Keratinocyte (primary cell): ENCODE data around the gene ANKRD39. TPM values are rescaled to one million over a fixed set of nuclear protein-coding genes. Genes with fewer than 3 reads are reported as not detected.

ENCODE experiments used
- DNase-seq: peaks from one replicate; pipeline ENCODE4 v3.0.0-alpha.2; 2011; ENCODE audit warnings: low read depth, missing footprints, low spot score
- FAIRE-seq: peaks from 2 replicates; lab custom pipeline; 2011; peaks lifted over from hg19 to GRCh38; lab: Jason Lieb, UNC
- H2AFZ ChIP-seq: 2 replicates; pipeline ENCODE4 v1.6.0; 2012; ENCODE audit warnings: low read length, control low read depth, inconsistent platforms; ENCODE audit not compliant: control insufficient read depth
- H3K27ac ChIP-seq: 2 replicates; pipeline ENCODE4 v1.5.1; 2011; ENCODE audit warnings: low read length; ENCODE audit not compliant: control insufficient read depth, insufficient read depth
- H3K27me3 ChIP-seq: 3 replicates; pipeline ENCODE4 v1.6.0; 2011; ENCODE audit warnings: low read length; ENCODE audit not compliant: control insufficient read depth, insufficient read depth; ENCODE audit errors: extremely low read depth
- H3K36me3 ChIP-seq, 2 experiments: 2 replicates in 1 of 2; 3 replicates in 1 of 2; pipeline ENCODE4 v1.5.1; 2011; ENCODE audit warnings: low read length in 2 of 2, mild to moderate bottlenecking in 1 of 2; ENCODE audit not compliant: control insufficient read depth in 2 of 2, insufficient read depth in 2 of 2; ENCODE audit errors: extremely low read depth in 1 of 2
- H3K4me1 ChIP-seq: 3 replicates; pipeline ENCODE4 v1.5.1; 2011; ENCODE audit warnings: low read length; ENCODE audit not compliant: control insufficient read depth, insufficient read depth; ENCODE audit errors: extremely low read depth
- H3K4me2 ChIP-seq: 3 replicates; pipeline ENCODE4 v1.6.0; 2011; ENCODE audit warnings: low read depth, low read length; ENCODE audit not compliant: control insufficient read depth, insufficient read depth; ENCODE audit errors: extremely low read depth
- H3K4me3 ChIP-seq, 3 experiments: fragments of 200-600 bp in 1 of 3; sonication (generic) in 1 of 3; 2 replicates in 2 of 3; 3 replicates in 1 of 3; pipeline ENCODE4 v1.5.1; 2011 to 2016; ENCODE audit warnings: low read length in 3 of 3, mild to moderate bottlenecking in 3 of 3, control low read depth in 2 of 3, inconsistent platforms in 1 of 3, low read depth in 1 of 3, mixed read lengths in 1 of 3, mixed run types in 1 of 3, moderate library complexity in 1 of 3; ENCODE audit not compliant: control insufficient read depth in 2 of 3, insufficient read depth in 2 of 3; ENCODE audit errors: extremely low read depth in 1 of 3
- H3K79me2 ChIP-seq: 2 replicates; pipeline ENCODE4 v1.6.0; 2012; ENCODE audit warnings: low read length; ENCODE audit not compliant: control insufficient read depth, insufficient read depth
- H3K9ac ChIP-seq: 3 replicates; pipeline ENCODE4 v1.6.0; 2011; ENCODE audit warnings: low read length; ENCODE audit not compliant: control insufficient read depth, insufficient read depth; ENCODE audit errors: extremely low read depth
- H3K9me1 ChIP-seq: 3 replicates; pipeline ENCODE4 v1.6.0; 2011; ENCODE audit warnings: low read length; ENCODE audit not compliant: control insufficient read depth, insufficient read depth; ENCODE audit errors: extremely low read depth
- H3K9me3 ChIP-seq: 2 replicates; pipeline ENCODE4 v1.5.1; 2012; ENCODE audit warnings: low read depth, low read length; ENCODE audit not compliant: control insufficient read depth
- H4K20me1 ChIP-seq: 3 replicates; pipeline ENCODE4 v1.6.0; 2011; ENCODE audit warnings: low read length; ENCODE audit not compliant: control insufficient read depth, insufficient read depth; ENCODE audit errors: extremely low read depth
- CTCF ChIP-seq, 3 experiments: IDR thresholded peaks in 1 of 3; conservative IDR thresholded peaks in 1 of 3; optimal IDR thresholded peaks in 1 of 3; 2 replicates in 2 of 3; 3 replicates in 1 of 3; pipeline versions ENCODE3 to v1.5.1; 2011; ENCODE audit warnings: low read length in 3 of 3, mild to moderate bottlenecking in 3 of 3, moderate library complexity in 2 of 3, control low read depth in 1 of 3, inconsistent platforms in 1 of 3; ENCODE audit not compliant: insufficient read depth in 2 of 3; ENCODE audit errors: extremely low read depth in 1 of 3
- EZH2 ChIP-seq: IDR thresholded peaks from one replicate; pipeline ENCODE4 v1.6.1; 2012; ENCODE audit warnings: inconsistent platforms, mild to moderate bottlenecking, low read length, moderate library complexity
- dilution Hi-C: fragments of 300-500 bp; cut with MboI; formaldehyde crosslinking; loops from one replicate; pipeline ENCODE4 v1.7.0; 2020; ENCODE audit warnings: low sequenced_read_pairs; ENCODE audit not compliant: extremely low pct_ligation_motif_present
- polyA plus RNA-seq, 5 experiments: library from polyadenylated mRNA; depleted of rRNA in 3 of 5; stranded (reverse) in 3 of 5; stranded (forward) in 1 of 5; unstranded in 1 of 5; fragments of >200 nt; gene quantifications; 1 replicate in 1 of 5; 2 replicates in 3 of 5; 3 replicates in 1 of 5; pipeline versions ENCODE4 v1.2.1 to v1.2.3, GENCODE V29; 2011 to 2012; ENCODE audit warnings: missing spikeins in 2 of 5, low read depth in 1 of 5, low replicate concordance in 1 of 5

Gene ANKRD39
- polyA plus RNA-seq, 1 donor (not counting 4 experiments of a cell fraction or from before 2014, with no cell fraction given): 7.2 TPM

- TF ChIP-seq CTCF (optimal IDR thresholded peaks at IDR 0.05 in 1 of 3, IDR thresholded peaks at IDR 0.05 in 1 of 3, conservative IDR thresholded peaks at IDR 0.05 in 1 of 3; ENCODE audit: extremely low read depth in 1 of 3, insufficient read depth in 2 of 3, low read length in 3 of 3) (no peak), EZH2 (no peak)
- DNase-seq (no peak), FAIRE-seq (no peak)
- Histone ChIP-seq H3K4me2 (no peak overlapping the region), H2AFZ (no peak overlapping the region), H3K9ac (no peak overlapping the region), H3K4me3 (no peak overlapping the region), H3K36me3 (no peaks in the 10 kb centered on the region), H3K79me2 (no peaks in the 10 kb centered on the region), H3K9me1 (no peaks in the 10 kb centered on the region), H3K27me3 (no peaks in the 10 kb centered on the region), H3K9me3 (no peaks in the 10 kb centered on the region), H3K27ac (no peak overlapping the region), H4K20me1 (no peaks in the 10 kb centered on the region), H3K4me1 (peaks cover 58% of the 10 kb centered on the region)
- dilution Hi-C loops: no loop called here
Observed at GRCh38 chr2:96885432-96886347, 27.9 kb upstream of the ANKRD39 start.

GRCh38 chr2:96884299-96885094 lies 26.7 kb upstream of the ANKRD39 start:
- Histone ChIP-seq H4K20me1 (no peaks in the 10 kb centered on the region), H3K9ac (no peak overlapping the region), H3K4me2 (no peak overlapping the region), H3K36me3 (no peaks in the 10 kb centered on the region), H3K4me1 (peaks cover 58% of the 10 kb centered on the region), H3K4me3 (no peak overlapping the region), H3K27me3 (no peaks in the 10 kb centered on the region), H3K9me3 (no peaks in the 10 kb centered on the region), H2AFZ (no peak overlapping the region), H3K27ac (no peak overlapping the region), H3K79me2 (no peaks in the 10 kb centered on the region), H3K9me1 (no peaks in the 10 kb centered on the region)
- no peak for TF ChIP-seq EZH2
- TF ChIP-seq CTCF (optimal IDR thresholded peaks at IDR 0.05 in 1 of 3, IDR thresholded peaks at IDR 0.05 in 1 of 3, conservative IDR thresholded peaks at IDR 0.05 in 1 of 3; ENCODE audit: extremely low read depth in 1 of 3, insufficient read depth in 2 of 3, low read length in 3 of 3): no peak
- dilution Hi-C loops: no loop called here
- DNase-seq: no peak
- FAIRE-seq: no peak
